ENCODE data around the gene SCRG1.

Gene SCRG1

GRCh38 chr4:173410079-173410478 is 11.2 kb upstream of the SCRG1 start:
- no peak for DNase-seq

GRCh38 chr4:173405840-173406606 is 7.1 kb upstream of the SCRG1 start:
- DNase-seq = no peak

GRCh38 chr4:173404296-173404865 is 5.5 kb upstream of the SCRG1 start:
- no peak for DNase-seq

GRCh38 chr4:173403051-173403450 is 4.1 kb upstream of the SCRG1 start:
- DNase-seq = no peak

GRCh38 chr4:173401063-173401462 is 2.1 kb upstream of the SCRG1 start:
- no peak for DNase-seq

GRCh38 chr4:173398220-173398619 is 696 bp downstream of the SCRG1 start:
- DNase-seq = no peak

GRCh38 chr4:173397604-173398003 is 1.3 kb downstream of the SCRG1 start:
- DNase-seq = no peak

- DNase-seq = no peak
Measured at GRCh38 chr4:173391701-173392100, 7.2 kb downstream of the SCRG1 start.

- DNase-seq = no peak
Measured at GRCh38 chr4:173386751-173387150, 12.2 kb downstream of the SCRG1 start.

GRCh38 chr4:173382349-173382748 is 16.6 kb downstream of the SCRG1 start:
- no peak for DNase-seq

GRCh38 chr4:173381610-173382009 is 17.3 kb downstream of the SCRG1 start:
- DNase-seq = no peak

- no peak for DNase-seq
Measured at GRCh38 chr4:173380987-173381386, 17.9 kb downstream of the SCRG1 start.

GRCh38 chr4:173379929-173380328 is 19.0 kb downstream of the SCRG1 start:
- DNase-seq = no peak

GRCh38 chr4:173374588-173374987 is 24.3 kb downstream of the SCRG1 start:
- no peak for DNase-seq

GRCh38 chr4:173371292-173372192 is 27.4 kb downstream of the SCRG1 start:
- DNase-seq = peak; percentile 4

GRCh38 chr4:173370477-173371291 is 28.2 kb downstream of the SCRG1 start, which contains the start of gene SAP30:
Gene SAP30 (plus strand): TSS chr4:173370954. CDS start chr4:173371183, 229 bp downstream.
- DNase-seq = peak; percentile 74

GRCh38 chr4:173370130-173370476 is 28.8 kb downstream of the SCRG1 start:
- no peak for DNase-seq

- DNase-seq = no peak
Measured at GRCh38 chr4:173367946-173368345, 31.0 kb downstream of the SCRG1 start.

- no peak for DNase-seq
Measured at GRCh38 chr4:173367285-173367684, 31.6 kb downstream of the SCRG1 start.

GRCh38 chr4:173365359-173365996 is 33.4 kb downstream of the SCRG1 start:
- DNase-seq = no peak

GRCh38 chr4:173362666-173363065 is 36.2 kb downstream of the SCRG1 start:
- no peak for DNase-seq

- DNase-seq = no peak
Measured at GRCh38 chr4:173360587-173361221, 38.2 kb downstream of the SCRG1 start.

All from SIG-M5 (cell line).